Testis (tissue), 2 donors: Measurements from ENCODE around the gene PPP4R3C.
"Not testable (repeated sequence)": the region's sequence is repeated elsewhere in the genome, so short reads cannot be mapped to it uniquely, and the experiment has no call there.

Experiments used
- POLR2A ChIP-seq: fragments of 450-650 bp; IDR thresholded peaks from one replicate; pipeline ENCODE4 v1.6.1; 2017; ENCODE audit warnings: antibody characterized with exemption, mild to moderate bottlenecking, moderate library complexity
- TF ChIP-seq, protein P1 (sequence below), 3 experiments: fragments of 450-650 bp in 2 of 3; fragments of 200-600 bp in 1 of 3; sonication (generic) in 1 of 3; IDR thresholded peaks; one replicate each; pipeline ENCODE4 v1.5.1; 2016 to 2019; ENCODE audit warnings: antibody characterized with exemption in 3 of 3, mild to moderate bottlenecking in 2 of 3, moderate library complexity in 1 of 3

DNA sequence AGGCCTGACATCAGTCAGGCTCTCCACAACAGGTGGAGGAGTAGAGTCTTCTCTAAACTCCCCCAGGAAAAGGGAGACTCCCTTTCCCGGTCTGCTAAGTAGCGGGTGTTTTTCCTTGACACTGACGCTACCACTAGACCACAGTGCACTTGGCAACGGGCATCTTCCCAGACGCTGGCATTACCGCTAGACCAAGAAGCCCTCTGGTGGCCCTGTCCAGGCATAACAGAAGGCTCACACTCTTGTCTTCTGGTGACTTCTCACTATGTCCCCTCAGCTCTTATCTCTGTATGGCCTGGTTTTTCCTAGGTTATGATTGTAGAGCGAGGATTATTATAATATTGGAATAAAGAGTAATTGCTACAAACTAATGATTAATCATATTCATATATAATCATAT, 20.7 kb downstream of the PPP4R3C start:
- TF ChIP-seq, protein P1, sequence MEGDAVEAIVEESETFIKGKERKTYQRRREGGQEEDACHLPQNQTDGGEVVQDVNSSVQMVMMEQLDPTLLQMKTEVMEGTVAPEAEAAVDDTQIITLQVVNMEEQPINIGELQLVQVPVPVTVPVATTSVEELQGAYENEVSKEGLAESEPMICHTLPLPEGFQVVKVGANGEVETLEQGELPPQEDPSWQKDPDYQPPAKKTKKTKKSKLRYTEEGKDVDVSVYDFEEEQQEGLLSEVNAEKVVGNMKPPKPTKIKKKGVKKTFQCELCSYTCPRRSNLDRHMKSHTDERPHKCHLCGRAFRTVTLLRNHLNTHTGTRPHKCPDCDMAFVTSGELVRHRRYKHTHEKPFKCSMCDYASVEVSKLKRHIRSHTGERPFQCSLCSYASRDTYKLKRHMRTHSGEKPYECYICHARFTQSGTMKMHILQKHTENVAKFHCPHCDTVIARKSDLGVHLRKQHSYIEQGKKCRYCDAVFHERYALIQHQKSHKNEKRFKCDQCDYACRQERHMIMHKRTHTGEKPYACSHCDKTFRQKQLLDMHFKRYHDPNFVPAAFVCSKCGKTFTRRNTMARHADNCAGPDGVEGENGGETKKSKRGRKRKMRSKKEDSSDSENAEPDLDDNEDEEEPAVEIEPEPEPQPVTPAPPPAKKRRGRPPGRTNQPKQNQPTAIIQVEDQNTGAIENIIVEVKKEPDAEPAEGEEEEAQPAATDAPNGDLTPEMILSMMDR (IDR thresholded peaks at IDR 0.05) = not testable (repeated sequence)
- not testable (repeated sequence) for TF ChIP-seq POLR2A
